ENCODE results near the gene NSMCE4A. TPM values are rescaled to one million over a fixed set of nuclear protein-coding genes. Genes with fewer than 3 reads are reported as not detected.

The NSMCE4A gene
- total RNA-seq, 4 donors from 2014 or later: 20.1 to 37.7 (median 26.9) TPM

GRCh38 chr10:121959671-121960070 is 15.3 kb downstream of the NSMCE4A start:
- H3K36me3 ChIP-seq: peaks cover 0 to 74% of the 10 kb centered on the region in 2 donors
- TF ChIP-seq CTCF (IDR thresholded peaks at IDR 0.05 in 4 of 5, conservative IDR thresholded peaks at IDR 0.05 in 1 of 5) (no peak), POLR2A (IDR thresholded peaks at IDR 0.05) (no peak)
- ATAC-seq: no peak

GRCh38 chr10:121956111-121957061 is 18.6 kb downstream of the NSMCE4A start:
- ATAC-seq: no peak
- intact Hi-C loops (cut with DNase I; ENCODE audit: low total_unique reads): no loop called here
- no peaks in the 10 kb centered on the region for H3K27me3 ChIP-seq
- DNase-seq: no peak
- H3K27ac ChIP-seq: no peak overlapping the region
- peaks cover 0 to 47% of the 10 kb centered on the region in 2 donors for H3K36me3 ChIP-seq
- H3K4me1 ChIP-seq: no peaks in the 10 kb centered on the region
- no peaks in the 10 kb centered on the region for H3K9me3 ChIP-seq
- in situ Hi-C loops (cut with MboI; ENCODE audit: low sequenced_read_pairs in 4 of 4): no loop called here
- no peak overlapping the region for H3K4me3 ChIP-seq
- TF ChIP-seq CTCF (IDR thresholded peaks at IDR 0.05 in 4 of 5, conservative IDR thresholded peaks at IDR 0.05 in 1 of 5) (no peak), POLR2A (IDR thresholded peaks at IDR 0.05) (no peak)

More at GRCh38 chr10:121959671-121960070, 15.3 kb downstream of the NSMCE4A start:
- Histone ChIP-seq H3K27ac (no peak overlapping the region), H3K4me1 (no peaks in the 10 kb centered on the region), H3K9me3 (no peaks in the 10 kb centered on the region), H3K4me3 (no peak overlapping the region), H3K27me3 (no peaks in the 10 kb centered on the region)
- DNase-seq: no peak
- in situ Hi-C loops (cut with MboI; ENCODE audit: low sequenced_read_pairs in 4 of 4) (no loop called here), intact Hi-C loops (cut with DNase I; ENCODE audit: low total_unique reads) (no loop called here)

DNA sequence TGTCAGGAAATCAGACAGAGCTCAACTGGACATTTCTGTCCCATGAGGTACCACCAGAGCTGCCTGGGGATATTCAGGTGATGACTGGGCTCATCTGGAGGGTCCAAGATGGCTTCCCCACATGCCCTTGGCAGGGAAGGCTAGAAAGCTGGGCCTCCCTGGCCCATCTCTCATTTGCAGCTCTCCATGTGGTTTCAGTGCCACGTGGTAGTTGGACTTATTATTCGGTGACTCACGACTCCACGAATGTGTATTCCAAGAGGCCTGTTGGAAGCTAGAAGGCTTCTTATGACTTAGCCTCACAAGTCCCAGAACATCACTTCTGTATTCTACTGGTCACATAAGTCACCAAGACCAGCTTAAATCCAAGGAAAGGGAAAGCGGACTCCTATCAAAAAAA is 22.8 kb downstream of the NSMCE4A start:
- no peak overlapping the region for H3K4me3 ChIP-seq
- no peak overlapping the region for H3K27ac ChIP-seq
- peaks cover 0 to 13% of the 10 kb centered on the region in 2 donors for H3K36me3 ChIP-seq
- no peaks in the 10 kb centered on the region for H3K9me3 ChIP-seq
- H3K27me3 ChIP-seq: no peaks in the 10 kb centered on the region
- intact Hi-C loops (cut with DNase I; ENCODE audit: low total_unique reads) (no loop called here), in situ Hi-C loops (cut with MboI; ENCODE audit: low sequenced_read_pairs in 4 of 4) (no loop called here)
- no peaks in the 10 kb centered on the region for H3K4me1 ChIP-seq
- ATAC-seq (no peak), DNase-seq (no peak)
- TF ChIP-seq CTCF (IDR thresholded peaks at IDR 0.05 in 4 of 5, conservative IDR thresholded peaks at IDR 0.05 in 1 of 5) (no peak), POLR2A (IDR thresholded peaks at IDR 0.05) (no peak)

- no peak for DNase-seq
- intact Hi-C loops (cut with DNase I; ENCODE audit: low total_unique reads) (no loop called here), in situ Hi-C loops (cut with MboI; ENCODE audit: low sequenced_read_pairs in 4 of 4) (no loop called here)
- H3K36me3 ChIP-seq: no peaks in the 10 kb centered on the region
- H3K27ac ChIP-seq: no peak overlapping the region
- no peak for TF ChIP-seq CTCF (IDR thresholded peaks at IDR 0.05 in 4 of 5, conservative IDR thresholded peaks at IDR 0.05 in 1 of 5)
- no peak for TF ChIP-seq POLR2A (IDR thresholded peaks at IDR 0.05)
- no peak for ATAC-seq
- no peaks in the 10 kb centered on the region for H3K9me3 ChIP-seq
- H3K4me3 ChIP-seq: no peak overlapping the region
- no peaks in the 10 kb centered on the region for H3K27me3 ChIP-seq
- H3K4me1 ChIP-seq: no peaks in the 10 kb centered on the region
Observed at GRCh38 chr10:121949451-121949850, 25.6 kb downstream of the NSMCE4A start.
